Lower leg skin (tissue), 3 donors: ENCODE measurements around the gene TXNRD2.

Source experiments
- CTCF ChIP-seq, 3 donors: fragments of 450-650 bp; IDR thresholded peaks; one replicate each; pipeline ENCODE4 v1.5.1; 2016; ENCODE audit warnings: antibody characterized with exemption in 3 of 3, mild to moderate bottlenecking in 3 of 3, moderate library complexity in 2 of 3
- POLR2A ChIP-seq, 2 donors: fragments of 450-650 bp; IDR thresholded peaks; one replicate each; pipeline ENCODE4 v1.6.1; 2016 to 2017; ENCODE audit warnings: antibody characterized with exemption in 2 of 2, mild to moderate bottlenecking in 1 of 2, moderate library complexity in 1 of 2

- TF ChIP-seq CTCF (IDR thresholded peaks at IDR 0.05) (no peak), POLR2A (IDR thresholded peaks at IDR 0.05) (no peak)
Measured at GRCh38 chr22:19912271-19912999, 29.2 kb downstream of the TXNRD2 start.
